Endothelial cell of umbilical vein (primary cell): ENCODE data around the gene TMEM63B. TPM values are rescaled to one million over a fixed set of nuclear protein-coding genes. Genes with fewer than 3 reads are reported as not detected.

Experiments
- BruUV-seq: library from RNA; stranded (reverse); fragments of 400-500 nt; replicated peaks from 2 replicates; lab custom pipeline; 2021; lab: Mats Ljungman, UMichigan
- CTCF ChIA-PET: fragments of 300-600, 350-600 bp; sonication (Branson Sonifier 250); formaldehyde crosslinking; loops from one replicate; lab custom pipeline; 2021; ENCODE audit warnings: antibody characterized with exemption, inconsistent platforms; lab: Charles Lee
- POLR2A ChIA-PET: fragments of 300-600, 350-600 bp; sonication (Branson Sonifier 250); formaldehyde crosslinking; loops from one replicate; lab custom pipeline; 2021; ENCODE audit warnings: antibody characterized with exemption, inconsistent platforms; lab: Charles Lee
- DNase-seq: peaks from one replicate; pipeline ENCODE4 v3.0.0-alpha.2; 2011; ENCODE audit warnings: low read depth, low spot score
- FAIRE-seq: peaks from 2 replicates; lab custom pipeline; 2011; peaks lifted over from hg19 to GRCh38; lab: Jason Lieb, UNC
- H2AFZ ChIP-seq: 2 replicates; pipeline ENCODE4 v1.6.0; 2012; ENCODE audit warnings: low read depth, low read length, control low read depth, inconsistent platforms
- H3K27ac ChIP-seq: 2 replicates; pipeline ENCODE4 v1.5.1; 2011; ENCODE audit warnings: low read depth, mild to moderate bottlenecking, control low read depth, low read length, moderate library complexity; ENCODE audit not compliant: insufficient read depth
- H3K27me3 ChIP-seq, 2 experiments: 2 replicates each; pipeline versions ENCODE4 v1.6.0 to v1.6.1; 2011; ENCODE audit warnings: low read length in 2 of 2, mixed read lengths in 1 of 2; ENCODE audit not compliant: control insufficient read depth in 2 of 2, insufficient read depth in 2 of 2
- H3K36me3 ChIP-seq, 2 experiments: 2 replicates in 1 of 2; 3 replicates in 1 of 2; pipeline ENCODE4 v1.5.1; 2011; ENCODE audit warnings: low read length in 2 of 2, mild to moderate bottlenecking in 1 of 2, moderate library complexity in 1 of 2; ENCODE audit not compliant: control insufficient read depth in 2 of 2, insufficient read depth in 2 of 2; ENCODE audit errors: extremely low read depth in 1 of 2
- H3K4me1 ChIP-seq: 3 replicates; pipeline ENCODE4 v1.5.1; 2011; ENCODE audit warnings: mild to moderate bottlenecking, low read length; ENCODE audit not compliant: control insufficient read depth, insufficient read depth; ENCODE audit errors: extremely low read depth
- H3K4me2 ChIP-seq: 2 replicates; pipeline ENCODE4 v1.6.1; 2011; ENCODE audit warnings: low read length, control low read depth, mixed read lengths; ENCODE audit not compliant: insufficient read depth
- H3K4me3 ChIP-seq, 3 experiments: fragments of 200-600 bp in 1 of 3; sonication (generic), shearing (Covaris generic) in 1 of 3; replicated peaks in 1 of 3; 2 replicates each; pipeline ENCODE4 v1.5.1; 2011 to 2016; ENCODE audit warnings: control low read depth in 3 of 3, low read length in 3 of 3, mild to moderate bottlenecking in 2 of 3, inconsistent platforms in 1 of 3, low read depth in 1 of 3, moderate library complexity in 1 of 3; ENCODE audit not compliant: insufficient read depth in 1 of 3
- H3K79me2 ChIP-seq: 2 replicates; pipeline ENCODE4 v1.6.0; 2012; ENCODE audit warnings: low read length, inconsistent platforms; ENCODE audit not compliant: control insufficient read depth, insufficient read depth
- H3K9ac ChIP-seq: replicated peaks from 2 replicates; pipeline ENCODE3; 2011; ENCODE audit warnings: low read length, control low read depth; ENCODE audit not compliant: insufficient read depth; ENCODE audit errors: extremely low read depth
- H3K9me1 ChIP-seq: replicated peaks from 3 replicates; pipeline ENCODE4 v1.6.0; 2011; ENCODE audit warnings: mild to moderate bottlenecking, low read length; ENCODE audit not compliant: control insufficient read depth, insufficient read depth; ENCODE audit errors: extremely low read depth
- H3K9me3 ChIP-seq: replicated peaks from 2 replicates; pipeline ENCODE4 v1.5.1; 2012; ENCODE audit warnings: low read length, inconsistent platforms; ENCODE audit not compliant: control insufficient read depth, insufficient read depth
- H4K20me1 ChIP-seq: replicated peaks from 2 replicates; pipeline ENCODE3; 2011; ENCODE audit warnings: mild to moderate bottlenecking, low read length; ENCODE audit not compliant: control insufficient read depth, insufficient read depth; ENCODE audit errors: extremely low read depth
- EZH2 ChIP-seq: IDR thresholded peaks from 2 replicates; pipeline ENCODE4 v1.6.1; 2012; ENCODE audit warnings: borderline replicate concordance, low read depth, mild to moderate bottlenecking, moderate library complexity, low read length, inconsistent platforms; ENCODE audit not compliant: severe bottlenecking
- FOS ChIP-seq: IDR thresholded peaks from 2 replicates; pipeline ENCODE4 v1.6.1; 2011; ENCODE audit warnings: mild to moderate bottlenecking, low read length, moderate library complexity, borderline replicate concordance; ENCODE audit not compliant: insufficient read depth
- GATA2 ChIP-seq: IDR thresholded peaks from 2 replicates; pipeline ENCODE4 v1.7.0; 2011; ENCODE audit warnings: low read depth, mild to moderate bottlenecking, moderate library complexity, mixed read lengths, low read length; ENCODE audit not compliant: insufficient read length, insufficient read depth
- JUN ChIP-seq: IDR thresholded peaks from 2 replicates; pipeline ENCODE4 v1.6.1; 2011; ENCODE audit warnings: borderline replicate concordance, low read depth; ENCODE audit not compliant: insufficient read length, insufficient read depth
- MAX ChIP-seq: IDR thresholded peaks from 2 replicates; pipeline ENCODE4 v1.6.1; 2011; ENCODE audit not compliant: insufficient read depth, insufficient read length
- MYC ChIP-seq: IDR thresholded peaks from one replicate; pipeline ENCODE4 v1.6.1; 2011; ENCODE audit warnings: mild to moderate bottlenecking, low read depth, low read length
- POLR2A ChIP-seq: IDR thresholded peaks from 2 replicates; pipeline ENCODE4 v1.6.1; 2012; ENCODE audit warnings: low read depth, mild to moderate bottlenecking, control low read depth, low read length
- POLR2AphosphoS5 ChIP-seq: IDR thresholded peaks from 2 replicates; pipeline ENCODE4 v1.6.1; 2012; ENCODE audit warnings: low read depth, mild to moderate bottlenecking, control low read depth, low read length, moderate library complexity; ENCODE audit not compliant: insufficient read depth
- dilution Hi-C: fragments of 300-500 bp; cut with MboI; formaldehyde crosslinking; loops from one replicate; pipeline ENCODE4 v1.15.0; 2019; ENCODE audit warnings: low sequenced_read_pairs; ENCODE audit not compliant: extremely low pct_ligation_motif_present
- intact Hi-C: fragments of 100-400 bp; cut with micrococcal nuclease; formaldehyde crosslinking; loops from one replicate; pipeline ENCODE4 v1.10.0; 2022
- polyA plus RNA-seq, 4 experiments: library from polyadenylated mRNA; depleted of rRNA in 3 of 4; stranded (reverse) in 3 of 4; unstranded in 1 of 4; fragments of >200 nt; gene quantifications; 2 replicates each; pipeline versions ENCODE4 v1.2.1 to v1.2.3, GENCODE V29; 2011 to 2012; ENCODE audit warnings: missing spikeins in 1 of 4
- total RNA-seq: library from RNA; stranded (reverse); gene quantifications from 2 replicates; pipeline ENCODE4 v1.2.3, GENCODE V29; 2021
- TF ChIP-seq, protein P1 (sequence below), 2 donors: IDR thresholded peaks; 1 replicate in 1 of 2; 2 replicates in 1 of 2; pipeline ENCODE4 v1.5.1; 2011; ENCODE audit warnings: low read length in 2 of 2, mild to moderate bottlenecking in 2 of 2, moderate library complexity in 2 of 2, control low read depth in 1 of 2, inconsistent platforms in 1 of 2, low read depth in 1 of 2; ENCODE audit not compliant: insufficient read depth in 1 of 2; ENCODE audit errors: extremely low read depth in 1 of 2

Gene TMEM63B
- total and polyA plus RNA-seq, 2 donors (not counting 3 experiments of a cell fraction or from before 2014, with no cell fraction given): 49.7 to 56.1 TPM

- TF ChIP-seq POLR2AphosphoS5 (no peak), EZH2 (no peak), POLR2A (no peak), MAX (no peak), FOS (no peak)
- ChIA-PET CTCF (interaction anchor here (1.8 kb wide), 1 partner anchor 13 kb away, joined by 8 read pairs; no protein-coding TSS in a partner anchor), POLR2A (no interaction called here)
- Histone ChIP-seq H2AFZ (no peak overlapping the region), H3K4me3 (no peak overlapping the region), H3K27ac (no peak overlapping the region), H3K9me3 (no peaks in the 10 kb centered on the region), H3K4me2 (no peak overlapping the region), H3K79me2 (no peaks in the 10 kb centered on the region), H3K9ac (no peak overlapping the region), H3K27me3 (no peaks in the 10 kb centered on the region), H4K20me1 (no peaks in the 10 kb centered on the region), H3K9me1 (no peaks in the 10 kb centered on the region), H3K36me3 (peaks cover 5 to 26% of the 10 kb centered on the region in 2 experiments), H3K4me1 (peaks cover 29% of the 10 kb centered on the region)
- intact Hi-C loops (no loop called here), dilution Hi-C loops (loop anchor here (10.0 kb wide), 1 partner anchor 126 kb away; no protein-coding TSS in a partner anchor)
- FAIRE-seq: no peak
- BruUV-seq: no TSS peak
- no peak for DNase-seq
Measured at GRCh38 chr6:44109212-44109611, 18.1 kb upstream of the TMEM63B start.

GRCh38 chr6:44110005-44110676 is 17.2 kb upstream of the TMEM63B start:
- no peaks in the 10 kb centered on the region for H3K27me3 ChIP-seq
- H3K4me1 ChIP-seq: peaks cover 21% of the 10 kb centered on the region
- H3K9me3 ChIP-seq: no peaks in the 10 kb centered on the region
- H3K27ac ChIP-seq: no peak overlapping the region
- H3K36me3 ChIP-seq: peaks cover 5 to 27% of the 10 kb centered on the region in 2 experiments
- intact Hi-C loops: no loop called here
- ChIA-PET CTCF (interaction anchor here (1.2 to 4.0 kb wide), 4 partner anchors 10 to 40 kb away, joined by 3 to 28 read pairs (median 15); no protein-coding TSS in a partner anchor), POLR2A (no interaction called here)
- FAIRE-seq (no peak), DNase-seq (no peak)
- no peak overlapping the region for H2AFZ ChIP-seq
- H3K9me1 ChIP-seq: no peaks in the 10 kb centered on the region
- H4K20me1 ChIP-seq: no peaks in the 10 kb centered on the region
- dilution Hi-C loops: no loop called here
- H3K9ac ChIP-seq: no peak overlapping the region
- no peak overlapping the region for H3K4me3 ChIP-seq
- no TSS peak for BruUV-seq
- H3K79me2 ChIP-seq: peaks cover 2% of the 10 kb centered on the region
- TF ChIP-seq POLR2A (no peak), GATA2 (no peak), MYC (no peak), FOS (no peak), EZH2 (no peak), MAX (no peak), JUN (no peak), POLR2AphosphoS5 (no peak)
- TF ChIP-seq, protein P1, sequence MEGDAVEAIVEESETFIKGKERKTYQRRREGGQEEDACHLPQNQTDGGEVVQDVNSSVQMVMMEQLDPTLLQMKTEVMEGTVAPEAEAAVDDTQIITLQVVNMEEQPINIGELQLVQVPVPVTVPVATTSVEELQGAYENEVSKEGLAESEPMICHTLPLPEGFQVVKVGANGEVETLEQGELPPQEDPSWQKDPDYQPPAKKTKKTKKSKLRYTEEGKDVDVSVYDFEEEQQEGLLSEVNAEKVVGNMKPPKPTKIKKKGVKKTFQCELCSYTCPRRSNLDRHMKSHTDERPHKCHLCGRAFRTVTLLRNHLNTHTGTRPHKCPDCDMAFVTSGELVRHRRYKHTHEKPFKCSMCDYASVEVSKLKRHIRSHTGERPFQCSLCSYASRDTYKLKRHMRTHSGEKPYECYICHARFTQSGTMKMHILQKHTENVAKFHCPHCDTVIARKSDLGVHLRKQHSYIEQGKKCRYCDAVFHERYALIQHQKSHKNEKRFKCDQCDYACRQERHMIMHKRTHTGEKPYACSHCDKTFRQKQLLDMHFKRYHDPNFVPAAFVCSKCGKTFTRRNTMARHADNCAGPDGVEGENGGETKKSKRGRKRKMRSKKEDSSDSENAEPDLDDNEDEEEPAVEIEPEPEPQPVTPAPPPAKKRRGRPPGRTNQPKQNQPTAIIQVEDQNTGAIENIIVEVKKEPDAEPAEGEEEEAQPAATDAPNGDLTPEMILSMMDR (IDR thresholded peaks at IDR 0.05; ENCODE audit: extremely low read depth in 1 of 2, insufficient read depth in 1 of 2, low read depth in 1 of 2, low read length in 2 of 2): no peak
- H3K4me2 ChIP-seq: no peak overlapping the region
